NCI-H128 (cell line): ENCODE results near the gene ASPSCR1.

ENCODE experiments used
- DNase-seq: peaks from one replicate; lab custom pipeline; 2025; ENCODE audit not compliant: unreplicated experiment; lab: John Stamatoyannopoulos, UW

Gene ASPSCR1

GRCh38 chr17:81977211-81977808, at the start of gene ASPSCR1:
TSS of gene ASPSCR1 (plus strand) at chr17:81977629. CDS start at chr17:81977647, 18 bp downstream.
- peak; percentile 71 for DNase-seq

- DNase-seq, result peak; percentile 77
Observed at GRCh38 chr17:81927653-81928543, 49.5 kb upstream of the ASPSCR1 start, which contains the start of gene MAFG. TSS of gene MAFG (minus strand) at chr17:81927735. CDS start at chr17:81923185, 4,550 bp downstream.

DNA sequence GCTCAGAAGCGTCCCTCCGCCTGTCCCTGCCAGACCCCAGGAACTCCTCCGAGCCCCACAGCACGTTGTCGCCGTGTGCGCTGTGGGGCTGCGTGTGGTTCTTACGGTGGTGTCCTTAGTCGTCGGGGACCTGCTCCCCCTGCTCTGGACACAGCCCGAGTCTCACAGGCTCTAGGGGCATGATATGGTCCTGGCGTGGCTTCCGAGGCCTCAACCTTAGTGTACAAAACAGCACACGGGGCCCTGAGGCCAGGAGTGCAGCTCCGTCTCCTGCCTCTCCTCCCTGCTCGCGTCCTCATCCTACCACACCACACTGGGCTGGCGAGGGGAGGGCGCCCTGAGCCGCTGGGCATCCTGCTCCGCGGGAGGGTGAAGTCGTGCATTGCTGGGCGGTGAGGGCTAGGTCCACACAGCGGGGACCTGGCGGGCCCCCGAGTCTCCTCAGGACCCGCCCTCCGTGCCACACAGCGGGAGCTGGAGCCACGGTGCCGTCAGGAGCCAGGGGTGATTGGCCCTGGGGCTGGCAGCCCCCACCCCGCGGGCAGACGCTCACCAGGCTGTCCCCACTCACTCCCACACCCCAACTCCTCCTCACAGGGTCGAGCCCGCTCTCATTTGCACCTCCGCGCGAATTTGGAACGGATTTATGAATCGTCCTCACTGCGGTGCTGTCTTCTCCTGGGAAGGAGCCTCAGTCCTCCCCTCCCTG, 48.7 kb upstream of the ASPSCR1 start:
- DNase-seq, result no peak

GRCh38 chr17:81929253-81930141, 47.9 kb upstream of the ASPSCR1 start:
- no peak for DNase-seq

DNA sequence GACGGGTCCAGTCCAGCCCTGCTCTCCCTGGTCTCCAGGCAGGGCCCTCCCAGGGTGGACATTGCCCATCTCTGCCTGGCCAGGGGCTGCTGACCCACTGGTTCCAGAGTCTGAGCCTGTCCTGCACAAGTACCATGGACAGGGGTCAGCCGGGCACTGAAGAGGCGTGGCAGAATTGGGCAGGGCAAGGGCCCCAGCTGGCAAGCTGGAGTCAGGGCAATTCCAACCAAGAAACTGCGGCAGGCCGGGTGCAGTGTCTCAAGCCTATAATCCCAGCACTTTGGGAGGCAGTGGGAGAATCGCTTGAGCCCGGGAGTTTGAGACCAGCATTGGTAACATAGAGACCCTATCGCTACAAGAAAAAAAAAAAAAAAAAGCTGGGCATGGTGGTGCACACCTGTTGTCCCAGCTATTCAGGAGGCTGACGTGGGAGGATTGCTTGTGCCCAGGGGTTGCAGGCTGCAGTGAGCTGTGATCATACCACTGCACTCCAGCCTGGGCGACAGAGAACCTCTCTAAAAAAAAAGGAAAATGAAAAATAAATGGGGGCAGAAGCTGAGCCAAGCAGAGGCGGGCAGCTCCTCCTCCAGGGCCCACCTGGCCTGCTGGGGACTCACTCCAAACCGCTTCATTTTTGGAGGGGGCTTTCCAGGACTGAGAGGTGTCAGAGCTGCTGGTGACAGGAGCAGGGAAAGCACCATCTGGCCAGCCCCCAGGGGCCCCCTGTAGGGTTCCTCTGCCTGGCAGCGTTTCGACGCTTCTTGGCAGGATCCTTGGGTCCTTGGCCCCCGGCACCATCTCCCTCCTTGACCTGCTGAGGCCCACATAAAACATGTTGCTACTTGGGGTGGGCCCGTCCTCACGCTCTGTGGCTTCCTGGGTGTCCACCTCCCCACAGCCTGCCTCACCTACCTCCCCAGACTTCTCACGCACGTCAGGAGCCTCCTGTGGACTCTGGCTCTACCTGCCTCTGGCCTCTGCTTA, 47.0 kb upstream of the ASPSCR1 start:
- DNase-seq, result no peak

DNA sequence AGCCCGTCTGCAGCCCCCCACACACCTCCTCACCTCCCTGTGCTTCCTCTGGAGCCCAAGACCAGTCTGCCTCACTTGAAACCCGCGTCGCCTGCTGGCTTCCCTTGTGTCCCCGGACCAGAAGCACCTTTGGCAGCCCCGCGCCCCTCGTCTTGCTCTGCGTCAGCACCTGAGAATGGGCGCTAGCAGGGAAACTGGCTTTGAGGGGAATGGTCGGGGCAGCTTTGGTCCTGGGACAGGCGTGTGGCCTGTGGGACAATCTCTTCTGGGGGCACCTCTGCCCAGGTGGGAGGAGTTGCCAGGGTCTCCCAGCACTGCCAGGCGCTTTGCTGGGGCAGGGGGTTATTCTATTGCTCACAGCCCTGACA, 46.3 kb upstream of the ASPSCR1 start:
- DNase-seq, result no peak

DNA sequence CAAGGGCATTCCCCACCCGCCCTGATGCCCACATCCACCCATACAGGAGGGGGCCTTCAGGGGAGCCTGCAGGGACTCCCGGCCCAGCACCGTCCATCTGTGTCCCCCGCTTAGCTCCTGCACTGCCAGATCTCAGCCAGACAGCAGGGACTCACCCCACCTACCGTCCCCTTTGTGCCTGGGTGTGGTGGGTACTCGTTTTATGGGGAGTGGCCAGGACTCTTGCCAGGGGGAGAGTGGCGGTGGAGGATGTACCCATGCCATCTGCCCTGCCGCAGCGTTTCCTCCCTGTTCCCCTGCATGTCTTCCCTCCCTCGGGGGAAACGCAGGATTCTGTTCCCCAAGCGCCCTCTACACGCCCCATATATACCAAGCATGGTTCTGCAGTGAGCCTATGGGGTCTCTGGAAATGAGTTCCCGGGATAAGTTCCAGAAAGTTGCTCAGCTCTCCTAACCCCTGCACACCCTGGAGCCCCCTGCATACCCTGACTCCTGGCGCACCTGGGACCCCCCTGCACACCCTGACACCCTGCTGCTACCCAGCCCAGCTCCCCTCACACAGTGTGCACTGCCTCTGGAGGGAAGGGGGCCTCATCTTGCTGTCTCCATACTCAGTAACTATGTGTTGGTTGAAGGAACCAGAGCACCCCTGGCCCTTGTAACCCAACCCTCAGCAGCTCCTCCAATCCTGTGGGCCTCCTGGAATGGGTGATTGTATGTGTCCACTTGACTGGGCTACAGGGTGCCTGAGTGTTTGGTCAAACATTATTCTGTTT, 45.7 kb upstream of the ASPSCR1 start:
- DNase-seq, result no peak

DNA sequence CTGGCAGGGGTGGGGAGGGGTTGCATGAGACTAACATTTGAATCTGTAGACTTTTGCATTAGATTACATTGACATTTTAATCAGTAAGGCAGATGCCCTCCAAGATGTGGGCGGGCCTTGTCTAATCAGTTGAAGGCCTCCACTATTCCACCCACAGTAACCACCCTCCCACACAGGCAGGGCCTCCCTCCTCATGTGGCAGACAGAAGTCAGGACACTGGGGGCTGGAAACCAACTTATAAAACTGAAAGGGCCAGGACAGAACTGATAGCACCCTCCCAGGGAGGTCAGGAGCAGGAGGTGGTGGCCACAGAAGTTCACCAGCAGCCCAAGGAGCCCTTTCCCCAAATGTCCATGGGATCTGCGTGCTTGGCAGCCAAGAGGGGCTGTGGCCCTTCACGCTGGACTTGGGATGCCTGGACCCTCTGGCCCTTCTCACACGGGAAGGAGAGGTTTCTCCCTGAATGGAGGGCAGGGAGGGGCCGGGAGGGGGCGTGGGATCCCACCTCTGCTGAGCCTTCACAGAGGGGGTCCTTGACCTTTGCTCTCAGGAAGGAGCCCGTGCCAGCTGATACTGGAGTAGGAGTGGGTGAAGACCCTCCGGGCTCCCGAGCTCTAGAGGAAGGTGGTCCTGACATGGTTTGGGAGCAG, 45.0 kb upstream of the ASPSCR1 start:
- no peak for DNase-seq

GRCh38 chr17:81933178-81933699, 44.2 kb upstream of the ASPSCR1 start:
- DNase-seq, result no peak

DNA sequence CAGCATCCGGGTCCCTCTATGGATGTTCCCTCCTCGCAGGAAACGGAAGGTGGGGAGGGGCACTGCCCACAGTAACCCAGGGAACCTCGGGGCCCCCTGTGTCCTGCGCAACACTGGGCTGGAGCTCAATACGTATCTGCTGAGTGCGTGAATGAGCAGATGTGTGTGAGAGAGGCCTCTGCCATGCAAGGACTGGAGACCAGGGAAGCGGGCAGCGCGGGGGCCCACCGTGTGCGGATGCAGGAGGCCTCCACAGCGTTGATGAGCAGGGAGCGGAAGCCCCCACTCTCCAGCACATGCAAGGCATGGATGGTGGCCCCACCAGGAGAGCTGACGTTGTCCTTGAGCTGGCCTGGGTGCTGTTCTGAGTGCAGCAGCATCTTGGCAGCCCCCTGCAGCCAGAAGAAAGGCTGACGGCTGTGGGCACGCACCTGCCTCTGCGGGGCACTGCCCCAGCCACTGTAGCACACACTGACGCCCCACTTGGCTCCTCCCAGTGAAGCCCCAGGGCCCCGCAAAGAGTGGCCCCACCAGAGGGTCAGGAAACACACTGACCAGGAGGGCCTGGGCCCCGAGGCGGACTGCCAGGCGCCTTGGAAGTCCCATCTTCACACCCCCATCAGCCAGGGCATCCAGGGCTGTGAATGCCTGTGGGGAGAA, 43.2 kb upstream of the ASPSCR1 start:
- no peak for DNase-seq

GRCh38 chr17:81934850-81935708, 42.4 kb upstream of the ASPSCR1 start:
- no peak for DNase-seq

DNA sequence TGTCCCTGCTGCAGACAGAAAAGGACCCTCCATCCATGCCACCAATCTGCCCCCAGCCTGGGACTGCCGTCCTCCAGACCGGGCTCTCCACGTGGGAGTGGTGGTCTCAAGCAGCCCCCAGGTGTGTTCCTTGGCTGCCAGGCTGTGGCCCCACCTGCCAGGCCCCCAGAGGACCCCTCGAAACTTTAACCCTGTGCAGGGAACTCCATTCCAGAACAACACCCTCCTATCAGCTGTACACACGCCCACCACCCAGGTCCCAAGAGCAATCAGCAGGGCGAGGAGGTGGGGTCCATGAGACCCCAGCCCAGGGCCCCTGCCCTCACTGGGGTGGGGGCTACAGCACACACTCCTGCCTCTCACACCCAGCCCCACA, 41.7 kb upstream of the ASPSCR1 start:
- DNase-seq, result no peak

DNA sequence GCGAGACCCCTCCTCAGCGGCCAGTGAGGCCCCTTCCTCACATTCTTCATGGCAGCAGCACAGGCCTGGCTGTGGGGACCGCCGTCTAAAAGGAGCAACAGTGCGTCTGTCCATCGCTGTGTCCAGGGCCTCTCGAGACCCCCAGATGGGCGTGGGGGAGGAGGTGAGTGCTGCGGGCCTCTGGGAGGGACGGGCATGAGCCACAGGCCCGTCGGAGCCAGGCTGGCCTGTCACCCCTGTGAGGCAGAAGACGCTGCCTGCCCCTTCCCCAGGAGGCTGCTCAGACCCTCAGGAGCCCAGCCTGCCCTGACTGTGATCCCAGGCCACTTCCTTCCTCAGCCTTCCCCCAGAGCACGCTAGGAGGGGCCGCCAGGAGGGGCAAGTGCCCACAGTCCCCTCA, 38.2 kb upstream of the ASPSCR1 start:
- no peak for DNase-seq

DNA sequence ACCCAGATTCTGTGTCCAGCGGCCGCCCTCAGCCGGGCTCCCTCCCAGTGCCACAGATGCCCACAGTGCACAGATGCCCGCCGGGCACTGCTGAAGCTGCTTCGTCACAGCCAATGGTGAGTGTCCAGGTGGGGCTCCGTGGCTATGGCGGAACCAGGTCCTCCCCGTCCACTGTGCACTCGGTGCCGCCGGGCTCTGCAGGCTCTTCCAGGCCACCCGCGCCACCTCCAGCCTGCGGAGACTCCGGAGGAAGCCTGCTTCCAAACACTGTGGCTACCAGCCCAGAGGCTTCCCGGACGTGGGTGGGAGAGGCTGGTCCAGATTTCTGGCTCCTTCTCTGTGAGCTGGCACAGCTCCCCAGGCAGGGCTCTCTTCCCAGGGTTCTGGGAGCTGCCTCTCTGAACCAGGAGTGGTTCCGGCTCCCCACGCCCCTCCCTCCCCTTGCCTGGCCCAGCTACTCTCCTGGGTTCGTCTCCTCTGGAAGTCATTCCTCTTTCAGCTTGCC, 37.5 kb upstream of the ASPSCR1 start:
- DNase-seq, result no peak

GRCh38 chr17:81940538-81941483, 36.6 kb upstream of the ASPSCR1 start:
- no peak for DNase-seq
